SJSA1 (cell line): Measurements from ENCODE around the gene DGKB. TPM values are rescaled to one million over a fixed set of nuclear protein-coding genes. Genes with fewer than 3 reads are reported as not detected.

Source experiments
- DNase-seq, 2 experiments: peaks; one replicate each; pipeline ENCODE4 v3.0.0-alpha.2; 2015 to 2020; ENCODE audit warnings: low spot score in 2 of 2, low read depth in 1 of 2
- H3K27ac ChIP-seq: fragments of 250-450 bp; sonication (Bioruptor Pico); 2 replicates; pipeline ENCODE4 v1.5.1; 2020; ENCODE audit warnings: mild to moderate bottlenecking, moderate library complexity
- H3K27me3 ChIP-seq: fragments of 250-450 bp; sonication (Bioruptor Pico); replicated peaks from 2 replicates; pipeline ENCODE4 v1.5.1; 2020; ENCODE audit warnings: mild to moderate bottlenecking, moderate library complexity
- H3K36me3 ChIP-seq: fragments of 250-450 bp; sonication (Bioruptor Pico); 2 replicates; pipeline ENCODE4 v1.5.1; 2020; ENCODE audit warnings: mild to moderate bottlenecking
- H3K4me1 ChIP-seq: fragments of 250-450 bp; sonication (Bioruptor Pico); replicated peaks from 2 replicates; pipeline ENCODE4 v1.6.1; 2021; ENCODE audit warnings: mild to moderate bottlenecking
- H3K4me3 ChIP-seq: fragments of 250-450 bp; sonication (Bioruptor Pico); 2 replicates; pipeline ENCODE4 v1.5.1; 2020; ENCODE audit warnings: mild to moderate bottlenecking
- H3K9me3 ChIP-seq: fragments of 250-450 bp; sonication (Bioruptor Pico); replicated peaks from 2 replicates; pipeline ENCODE4 v1.5.1; 2020; ENCODE audit warnings: mild to moderate bottlenecking
- total RNA-seq: library from RNA; depleted of rRNA; stranded (reverse); fragments of >200 nt; shearing (Covaris generic); gene quantifications from 2 replicates; pipeline ENCODE4 v1.2.3, GENCODE V29; 2014

Gene DGKB
- total RNA-seq, 1 experiment from 2014 or later: not detected

- no peaks in the 10 kb centered on the region for H3K36me3 ChIP-seq
- H3K9me3 ChIP-seq: no peaks in the 10 kb centered on the region; the same call in 1 of the 2 replicates
- H3K27me3 ChIP-seq: no peaks in the 10 kb centered on the region
- no peak for DNase-seq
- no peaks in the 10 kb centered on the region for H3K4me1 ChIP-seq
- H3K27ac ChIP-seq: no peak overlapping the region
- H3K4me3 ChIP-seq: no peak overlapping the region
Measured at GRCh38 chr7:14582010-14582409, 320.5 kb downstream of the DGKB start.

GRCh38 chr7:14579971-14580370, 322.6 kb downstream of the DGKB start:
- no peaks in the 10 kb centered on the region for H3K4me1 ChIP-seq
- H3K9me3 ChIP-seq: no peaks in the 10 kb centered on the region
- no peak for DNase-seq
- H3K36me3 ChIP-seq: no peaks in the 10 kb centered on the region
- H3K27ac ChIP-seq: no peak overlapping the region
- H3K4me3 ChIP-seq: no peak overlapping the region
- H3K27me3 ChIP-seq: no peaks in the 10 kb centered on the region

GRCh38 chr7:14576578-14576977, 326.0 kb downstream of the DGKB start:
- Histone ChIP-seq H3K4me3 (no peak overlapping the region), H3K27ac (no peak overlapping the region), H3K36me3 (no peaks in the 10 kb centered on the region), H3K27me3 (no peaks in the 10 kb centered on the region), H3K4me1 (no peaks in the 10 kb centered on the region), H3K9me3 (no peaks in the 10 kb centered on the region)
- DNase-seq: no peak

- no peak overlapping the region for H3K27ac ChIP-seq
- no peaks in the 10 kb centered on the region for H3K36me3 ChIP-seq
- no peaks in the 10 kb centered on the region for H3K4me1 ChIP-seq
- H3K27me3 ChIP-seq: no peaks in the 10 kb centered on the region
- no peaks in the 10 kb centered on the region; the same call in 1 of the 2 replicates for H3K9me3 ChIP-seq
- no peak for DNase-seq
- H3K4me3 ChIP-seq: no peak overlapping the region
Measured at GRCh38 chr7:14570750-14571607, 331.6 kb downstream of the DGKB start.

GRCh38 chr7:14552060-14552459, 350.5 kb downstream of the DGKB start:
- Histone ChIP-seq H3K36me3 (no peaks in the 10 kb centered on the region), H3K27me3 (no peaks in the 10 kb centered on the region), H3K4me1 (no peaks in the 10 kb centered on the region), H3K27ac (no peak overlapping the region), H3K4me3 (no peak overlapping the region), H3K9me3 (no peaks in the 10 kb centered on the region)
- DNase-seq: no peak

GRCh38 chr7:14551310-14551709, 351.2 kb downstream of the DGKB start:
- no peaks in the 10 kb centered on the region for H3K27me3 ChIP-seq
- H3K27ac ChIP-seq: no peak overlapping the region
- H3K4me1 ChIP-seq: no peaks in the 10 kb centered on the region
- no peak for DNase-seq
- H3K9me3 ChIP-seq: no peaks in the 10 kb centered on the region
- H3K4me3 ChIP-seq: no peak overlapping the region
- H3K36me3 ChIP-seq: no peaks in the 10 kb centered on the region

- Histone ChIP-seq H3K9me3 (no peaks in the 10 kb centered on the region), H3K27ac (no peak overlapping the region), H3K4me1 (no peaks in the 10 kb centered on the region), H3K4me3 (no peak overlapping the region), H3K36me3 (no peaks in the 10 kb centered on the region), H3K27me3 (no peaks in the 10 kb centered on the region)
- no peak for DNase-seq
Measured at GRCh38 chr7:14542624-14543023, 359.9 kb downstream of the DGKB start.

GRCh38 chr7:14521183-14521582, 381.4 kb downstream of the DGKB start:
- no peaks in the 10 kb centered on the region for H3K36me3 ChIP-seq
- no peak overlapping the region for H3K4me3 ChIP-seq
- H3K9me3 ChIP-seq: no peaks in the 10 kb centered on the region
- H3K27ac ChIP-seq: no peak overlapping the region
- H3K4me1 ChIP-seq: no peaks in the 10 kb centered on the region
- no peaks in the 10 kb centered on the region for H3K27me3 ChIP-seq
- DNase-seq: no peak

- Histone ChIP-seq H3K27me3 (no peaks in the 10 kb centered on the region), H3K9me3 (no peaks in the 10 kb centered on the region), H3K27ac (no peak overlapping the region), H3K36me3 (no peaks in the 10 kb centered on the region), H3K4me3 (no peak overlapping the region), H3K4me1 (no peaks in the 10 kb centered on the region)
- DNase-seq: no peak
Measured at GRCh38 chr7:14510268-14510667, 392.3 kb downstream of the DGKB start.

- Histone ChIP-seq H3K27ac (no peak overlapping the region), H3K9me3 (no peaks in the 10 kb centered on the region), H3K27me3 (no peaks in the 10 kb centered on the region), H3K4me3 (no peak overlapping the region), H3K4me1 (no peaks in the 10 kb centered on the region), H3K36me3 (no peaks in the 10 kb centered on the region)
- no peak for DNase-seq
Measured at GRCh38 chr7:14507617-14508016, 394.9 kb downstream of the DGKB start.

GRCh38 chr7:14505906-14506305, 396.6 kb downstream of the DGKB start:
- Histone ChIP-seq H3K9me3 (no peaks in the 10 kb centered on the region), H3K27me3 (no peaks in the 10 kb centered on the region), H3K4me3 (no peak overlapping the region), H3K36me3 (no peaks in the 10 kb centered on the region), H3K27ac (no peak overlapping the region), H3K4me1 (no peaks in the 10 kb centered on the region)
- DNase-seq: no peak

GRCh38 chr7:14504134-14504533, 398.4 kb downstream of the DGKB start:
- DNase-seq: no peak
- Histone ChIP-seq H3K9me3 (no peaks in the 10 kb centered on the region), H3K27me3 (no peaks in the 10 kb centered on the region), H3K4me3 (no peak overlapping the region), H3K27ac (no peak overlapping the region), H3K4me1 (no peaks in the 10 kb centered on the region), H3K36me3 (no peaks in the 10 kb centered on the region)

- no peaks in the 10 kb centered on the region for H3K9me3 ChIP-seq
- no peak for DNase-seq
- H3K4me3 ChIP-seq: no peak overlapping the region
- H3K27me3 ChIP-seq: no peaks in the 10 kb centered on the region
- no peaks in the 10 kb centered on the region for H3K36me3 ChIP-seq
- H3K27ac ChIP-seq: no peak overlapping the region
- no peaks in the 10 kb centered on the region for H3K4me1 ChIP-seq
Measured at GRCh38 chr7:14503623-14504022, 398.9 kb downstream of the DGKB start.

GRCh38 chr7:14501436-14501835, 401.1 kb downstream of the DGKB start:
- Histone ChIP-seq H3K4me3 (no peak overlapping the region), H3K27me3 (no peaks in the 10 kb centered on the region), H3K9me3 (no peaks in the 10 kb centered on the region), H3K4me1 (no peaks in the 10 kb centered on the region), H3K36me3 (no peaks in the 10 kb centered on the region), H3K27ac (no peak overlapping the region)
- DNase-seq: no peak

- Histone ChIP-seq H3K4me3 (no peak overlapping the region), H3K27me3 (no peaks in the 10 kb centered on the region), H3K4me1 (no peaks in the 10 kb centered on the region), H3K27ac (no peak overlapping the region), H3K9me3 (no peaks in the 10 kb centered on the region), H3K36me3 (no peaks in the 10 kb centered on the region)
- no peak for DNase-seq
Measured at GRCh38 chr7:14497390-14497789, 405.2 kb downstream of the DGKB start.
